ENCODE data around the gene LIMA1. TPM values are rescaled to one million over a fixed set of nuclear protein-coding genes. Genes with fewer than 3 reads are reported as not detected.
"Not testable (repeated sequence)": the region's sequence is repeated elsewhere in the genome, so short reads cannot be mapped to it uniquely, and the experiment has no call there.

LIMA1 gene
- total RNA-seq, 4 donors from 2014 or later: 53.0 to 75.4 (median 66.7) TPM

- no peak for DNase-seq
- Histone ChIP-seq H3K9me3 (no peaks in the 10 kb centered on the region), H3K27ac (peak overlapping the region in 1 of 3 donors; percentile 41), H3K36me3 (no peaks in the 10 kb centered on the region), H3K4me3 (replicated peaks in 1 of 3) (no peak overlapping the region), H3K4me1 (peaks cover 0 to 6% of the 10 kb centered on the region in 2 donors), H3K27me3 (no peaks in the 10 kb centered on the region)
- TF ChIP-seq CTCF (IDR thresholded peaks at IDR 0.05) (no peak), POLR2A (IDR thresholded peaks at IDR 0.05) (no peak)
- intact Hi-C loops (cut with DNase I): no loop called here
- WGBS, 2 donors: 67 to 79% methylated on average over 3 of the region's 3 CpGs
These were observed 13.7 kb upstream of the LIMA1 start for GRCh38 chr12:50297027-50297426.

GRCh38 chr12:50296554-50296953, 13.2 kb upstream of the LIMA1 start:
- no peak overlapping the region for H3K4me3 ChIP-seq (replicated peaks in 1 of 3)
- no peaks in the 10 kb centered on the region for H3K27me3 ChIP-seq
- 85 to 90% methylated on average over 6 of the region's 6 CpGs for WGBS, 2 donors
- H3K27ac ChIP-seq: peak overlapping the region in 1 of 3 donors; percentile 41
- H3K36me3 ChIP-seq: no peaks in the 10 kb centered on the region
- TF ChIP-seq CTCF (IDR thresholded peaks at IDR 0.05): no peak
- TF ChIP-seq POLR2A (IDR thresholded peaks at IDR 0.05): no peak
- peaks cover 0 to 6% of the 10 kb centered on the region in 2 donors for H3K4me1 ChIP-seq
- intact Hi-C loops (cut with DNase I): no loop called here
- H3K9me3 ChIP-seq: no peaks in the 10 kb centered on the region
- no peak for DNase-seq

- H3K9me3 ChIP-seq: no peaks in the 10 kb centered on the region
- no peaks in the 10 kb centered on the region for H3K4me1 ChIP-seq
- intact Hi-C loops (cut with DNase I): no loop called here
- 98 to 100% methylated on average over 1 of the region's 1 CpG for WGBS, 2 donors
- no peak for DNase-seq
- no peak for TF ChIP-seq CTCF (IDR thresholded peaks at IDR 0.05)
- H3K27ac ChIP-seq: no peak overlapping the region
- no peak overlapping the region for H3K4me3 ChIP-seq (replicated peaks in 1 of 3)
- H3K27me3 ChIP-seq: no peaks in the 10 kb centered on the region
- no peaks in the 10 kb centered on the region for H3K36me3 ChIP-seq
These were observed 8.1 kb upstream of the LIMA1 start for GRCh38 chr12:50291377-50291776.

- H3K4me3 ChIP-seq (replicated peaks in 1 of 3); H3K27me3 ChIP-seq; H3K27ac ChIP-seq; intact Hi-C loops (cut with DNase I); DNase-seq; H3K4me1 ChIP-seq; H3K9me3 ChIP-seq; H3K36me3 ChIP-seq: not testable (repeated sequence)
- 83 to 91% methylated on average over 3 of the region's 3 CpGs for WGBS, 2 donors
These were observed 7.4 kb upstream of the LIMA1 start for GRCh38 chr12:50290692-50291091.

- TF ChIP-seq POLR2A (IDR thresholded peaks at IDR 0.05): no peak
- no peak for TF ChIP-seq CTCF (IDR thresholded peaks at IDR 0.05)
- 93% methylated on average over 7 of the region's 7 CpGs for WGBS, 2 donors
- no peak for DNase-seq
- no peaks in the 10 kb centered on the region for H3K36me3 ChIP-seq
- H3K27ac ChIP-seq: no peak overlapping the region
- H3K27me3 ChIP-seq: no peaks in the 10 kb centered on the region
- H3K4me1 ChIP-seq: peaks cover 0 to 12% of the 10 kb centered on the region in 2 donors
- H3K9me3 ChIP-seq: no peaks in the 10 kb centered on the region
- intact Hi-C loops (cut with DNase I): no loop called here
- H3K4me3 ChIP-seq (replicated peaks in 1 of 3): no peak overlapping the region
These were observed 4.0 kb upstream of the LIMA1 start for GRCh38 chr12:50287271-50287670.

GRCh38 chr12:50285253-50285652, 1.9 kb upstream of the LIMA1 start:
- intact Hi-C loops (cut with DNase I): no loop called here
- DNase-seq: no peak
- no peak overlapping the region for H3K4me3 ChIP-seq (replicated peaks in 1 of 3)

More at GRCh38 chr12:50285253-50285652, 1.9 kb upstream of the LIMA1 start:
- WGBS, 2 donors: 98 to 100% methylated on average over 1 of the region's 1 CpG
- Histone ChIP-seq H3K27me3 (no peaks in the 10 kb centered on the region), H3K27ac (no peak overlapping the region), H3K9me3 (no peaks in the 10 kb centered on the region), H3K4me1 (peaks cover 0 to 30% of the 10 kb centered on the region in 2 donors), H3K36me3 (no peaks in the 10 kb centered on the region)
- no peak for TF ChIP-seq CTCF (IDR thresholded peaks at IDR 0.05)
- no peak for TF ChIP-seq POLR2A (IDR thresholded peaks at IDR 0.05)

All from thyroid gland (tissue), 4 donors.